GM23338 (cell line): Measurements from ENCODE around the gene GLRX2. TPM values are rescaled to one million over a fixed set of nuclear protein-coding genes. Genes with fewer than 3 reads are reported as not detected.

Source experiments
- ATAC-seq: fragments of 200-7000 bp; cut with Tn5 transposase; 3 replicates; pipeline ENCODE4 v1.9.1; 2020
- DNase-seq: peaks from one replicate; pipeline ENCODE4 v3.0.0-alpha.2; 2015; ENCODE audit warnings: low spot score
- H2AFZ ChIP-seq: fragments of 200-600 bp; sonication (generic); 2 replicates; pipeline ENCODE4 v1.8.0; 2016; ENCODE audit warnings: antibody characterized with exemption, mild to moderate bottlenecking, moderate library complexity
- H3F3A ChIP-seq: fragments of 200-600 bp; sonication (generic); replicated peaks from 2 replicates; pipeline ENCODE4 v1.8.0; 2017; ENCODE audit warnings: antibody characterized with exemption, mixed run types, low read depth
- H3K27ac ChIP-seq: fragments of 200-600 bp; sonication (generic); 2 replicates; pipeline ENCODE4 v1.6.1; 2016; ENCODE audit warnings: low read depth
- H3K27me3 ChIP-seq: fragments of 200-600 bp; sonication (generic); 2 replicates; pipeline ENCODE4 v1.8.0; 2016; ENCODE audit warnings: mild to moderate bottlenecking, mixed run types, moderate library complexity; ENCODE audit not compliant: insufficient read depth
- H3K36me3 ChIP-seq: fragments of 200-600 bp; sonication (generic); 2 replicates; pipeline ENCODE4 v1.8.0; 2016; ENCODE audit warnings: mild to moderate bottlenecking; ENCODE audit not compliant: insufficient read depth
- H3K4me1 ChIP-seq: fragments of 200-600 bp; sonication (generic); 2 replicates; pipeline ENCODE4 v1.8.0; 2016; ENCODE audit warnings: mild to moderate bottlenecking, moderate library complexity; ENCODE audit not compliant: insufficient read depth
- H3K4me2 ChIP-seq: fragments of 200-600 bp; sonication (generic); 2 replicates; pipeline ENCODE4 v1.7.1; 2017; ENCODE audit warnings: mixed run types
- H3K4me3 ChIP-seq: fragments of 200-600 bp; sonication (generic); 2 replicates; pipeline ENCODE4 v1.6.1; 2016; ENCODE audit warnings: mixed run types
- H3K79me2 ChIP-seq: fragments of 200-600 bp; sonication (generic); replicated peaks from 2 replicates; pipeline ENCODE4 v1.8.0; 2017; ENCODE audit warnings: mild to moderate bottlenecking; ENCODE audit not compliant: insufficient read depth
- H3K9me2 ChIP-seq: fragments of 200-600 bp; sonication (generic); 2 replicates; pipeline ENCODE4 v1.8.0; 2017; ENCODE audit not compliant: insufficient read depth
- H4K20me1 ChIP-seq: fragments of 200-600 bp; sonication (generic); replicated peaks from 2 replicates; pipeline ENCODE4 v1.8.0; 2017; ENCODE audit warnings: mild to moderate bottlenecking; ENCODE audit not compliant: insufficient read depth
- H3K27ac Mint-ChIP-seq: 2 replicates; pipeline ENCODE4 v1.8.0; 2020; ENCODE audit warnings: inconsistent platforms, mild to moderate bottlenecking, moderate library complexity, mixed read lengths
- H3K27me3 Mint-ChIP-seq: 3 replicates; pipeline ENCODE4 v1.8.0; 2022; ENCODE audit warnings: low read depth, mild to moderate bottlenecking, moderate library complexity, mixed read lengths, inconsistent platforms; ENCODE audit not compliant: insufficient read depth, poor library complexity
- H3K36me3 Mint-ChIP-seq: 3 replicates; pipeline ENCODE4 v1.8.0; 2021; ENCODE audit warnings: low read depth, mild to moderate bottlenecking, inconsistent platforms, moderate library complexity, mixed read lengths
- H3K4me1 Mint-ChIP-seq: 3 replicates; pipeline ENCODE4 v1.8.0; 2020; ENCODE audit warnings: mild to moderate bottlenecking, inconsistent platforms, mixed read lengths
- H3K4me3 Mint-ChIP-seq: 3 replicates; pipeline ENCODE4 v1.8.0; 2021; ENCODE audit warnings: moderate library complexity, mild to moderate bottlenecking, inconsistent platforms, mixed read lengths
- H3K9me3 Mint-ChIP-seq: 3 replicates; pipeline ENCODE4 v1.8.0; 2020; ENCODE audit warnings: moderate library complexity, mild to moderate bottlenecking, inconsistent platforms, mixed read lengths
- CREB1 ChIP-seq: fragments of 250-450 bp; sonication (Bioruptor Pico); IDR thresholded peaks from 2 replicates; pipeline ENCODE4 v1.5.0; 2020; ENCODE audit warnings: low read depth, mild to moderate bottlenecking, moderate library complexity
- CTCF ChIP-seq, 2 experiments: fragments of 200-600 bp in 1 of 2; sonication (generic) in 1 of 2; conservative IDR thresholded peaks; 2 replicates each; pipeline versions ENCODE4 v1.5.1 to v1.6.1; 2016 to 2017; ENCODE audit warnings: antibody characterized with exemption in 2 of 2, low read depth in 2 of 2, mild to moderate bottlenecking in 2 of 2, moderate library complexity in 1 of 2
- ETS1 ChIP-seq: IDR thresholded peaks from 2 replicates; pipeline ENCODE4 v1.6.1; 2016; ENCODE audit warnings: antibody characterized with exemption
- EZH2 ChIP-seq: fragments of 200-600 bp; sonication (generic); IDR thresholded peaks from one replicate; pipeline ENCODE4 v1.8.0; 2017; ENCODE audit warnings: antibody characterized with exemption, mild to moderate bottlenecking, low read depth; ENCODE audit not compliant: unreplicated experiment
- EZH2phosphoT487 ChIP-seq: fragments of 200-600 bp; sonication (generic); IDR thresholded peaks from one replicate; pipeline ENCODE4 v1.8.1; 2018; ENCODE audit warnings: antibody characterized with exemption; ENCODE audit not compliant: unreplicated experiment
- JUNB ChIP-seq: IDR thresholded peaks from one replicate; pipeline ENCODE4 v1.6.1; 2016; ENCODE audit warnings: antibody characterized with exemption; ENCODE audit not compliant: unreplicated experiment
- NANOG ChIP-seq: IDR thresholded peaks from 2 replicates; pipeline ENCODE4 v1.6.1; 2016; ENCODE audit warnings: antibody characterized with exemption, borderline replicate concordance
- POLR2AphosphoS5 ChIP-seq: IDR thresholded peaks from 2 replicates; pipeline ENCODE4 v1.6.1; 2016; ENCODE audit warnings: antibody characterized with exemption, low read depth
- REST ChIP-seq: IDR thresholded peaks from one replicate; pipeline ENCODE4 v1.6.1; 2018; ENCODE audit warnings: antibody characterized with exemption; ENCODE audit not compliant: unreplicated experiment
- STAT1 ChIP-seq: IDR thresholded peaks from one replicate; pipeline ENCODE4 v1.6.1; 2016; ENCODE audit warnings: antibody characterized with exemption; ENCODE audit not compliant: unreplicated experiment
- ZNF114 ChIP-seq: fragments of 250-450 bp; sonication (Bioruptor Pico); IDR thresholded peaks from 2 replicates; pipeline ENCODE4 v1.5.0; 2020; ENCODE audit warnings: mild to moderate bottlenecking, moderate library complexity
- ZNF331 ChIP-seq: fragments of 250-450 bp; sonication (Bioruptor Pico); IDR thresholded peaks from 2 replicates; pipeline ENCODE4 v1.5.0; 2020; ENCODE audit warnings: low read depth, mild to moderate bottlenecking, moderate library complexity
- ZNF462 ChIP-seq: fragments of 250-450 bp; sonication (Bioruptor Pico); IDR thresholded peaks from 2 replicates; pipeline ENCODE4 v1.5.0; 2020; ENCODE audit warnings: mild to moderate bottlenecking, moderate library complexity
- polyA plus RNA-seq: library from polyadenylated mRNA; unstranded; fragments of >200 nt; fragmentation: Nextera tagmentation; extraction: Ambion mirVana; gene quantifications from 2 replicates; pipeline ENCODE4 v1.2.1, GENCODE V29; 2016
- total RNA-seq: library from RNA; depleted of rRNA; stranded (reverse); fragments of >200 nt; shearing (Covaris generic); gene quantifications from 2 replicates; pipeline ENCODE4 v1.2.3, GENCODE V29; 2014

The GLRX2 gene
- total and polyA plus RNA-seq, 2 experiments from 2014 or later, result 7.7 to 28.3 TPM

GRCh38 chr1:193087893-193088292, 17.3 kb downstream of the GLRX2 start:
- H3K9me3 Mint-ChIP-seq, result no peaks in the 10 kb centered on the region
- Histone ChIP-seq H2AFZ (no peak overlapping the region), H3K4me1 (no peaks in the 10 kb centered on the region; the same call in 1 of the 2 replicates), H3K36me3 (peaks cover 13% of the 10 kb centered on the region; the same call in 1 of the 2 replicates), H3F3A (no peaks in the 10 kb centered on the region), H4K20me1 (no peaks in the 10 kb centered on the region), H3K9me2 (no peaks in the 10 kb centered on the region), H3K4me2 (no peak overlapping the region), H3K27me3 (no peaks in the 10 kb centered on the region), H3K4me3 (no peak overlapping the region), H3K27ac (no peak overlapping the region), H3K79me2 (no peaks in the 10 kb centered on the region)
- no peak for TF ChIP-seq ZNF114 (CRISPR knock-in tag)
- TF ChIP-seq REST, result no peak
- TF ChIP-seq EZH2, result no peak
- no peak for TF ChIP-seq JUNB
- TF ChIP-seq NANOG, result no peak
- TF ChIP-seq EZH2phosphoT487, result no peak
- no peak for TF ChIP-seq ZNF462 (CRISPR knock-in tag)
- TF ChIP-seq STAT1, result no peak
- TF ChIP-seq POLR2AphosphoS5, result no peak
- TF ChIP-seq ZNF331 (CRISPR knock-in tag), result no peak
- no peak for TF ChIP-seq CREB1 (CRISPR knock-in tag)
- no peak for TF ChIP-seq ETS1
- TF ChIP-seq CTCF (conservative IDR thresholded peaks at IDR 0.05; ENCODE audit: low read depth in 2 of 2), result no peak
- H3K27ac Mint-ChIP-seq, result no peak overlapping the region
- no peak for ATAC-seq
- peaks cover 2% of the 10 kb centered on the region for H3K27me3 Mint-ChIP-seq
- DNase-seq, result no peak
- H3K4me1 Mint-ChIP-seq, result peaks cover 5% of the 10 kb centered on the region; the same call in 2 of the 3 replicates
- H3K4me3 Mint-ChIP-seq, result no peak overlapping the region
- peaks cover 23% of the 10 kb centered on the region for H3K36me3 Mint-ChIP-seq
